HG03064 (cell line): Measurements from ENCODE around the gene IL21R.

ENCODE experiments used
- ATAC-seq: cut with Tn5 transposase; IDR thresholded peaks from one replicate; pipeline ENCODE4 v1.9.1; 2021; ENCODE audit warnings: low read depth; ENCODE audit not compliant: unreplicated experiment

The IL21R gene

DNA sequence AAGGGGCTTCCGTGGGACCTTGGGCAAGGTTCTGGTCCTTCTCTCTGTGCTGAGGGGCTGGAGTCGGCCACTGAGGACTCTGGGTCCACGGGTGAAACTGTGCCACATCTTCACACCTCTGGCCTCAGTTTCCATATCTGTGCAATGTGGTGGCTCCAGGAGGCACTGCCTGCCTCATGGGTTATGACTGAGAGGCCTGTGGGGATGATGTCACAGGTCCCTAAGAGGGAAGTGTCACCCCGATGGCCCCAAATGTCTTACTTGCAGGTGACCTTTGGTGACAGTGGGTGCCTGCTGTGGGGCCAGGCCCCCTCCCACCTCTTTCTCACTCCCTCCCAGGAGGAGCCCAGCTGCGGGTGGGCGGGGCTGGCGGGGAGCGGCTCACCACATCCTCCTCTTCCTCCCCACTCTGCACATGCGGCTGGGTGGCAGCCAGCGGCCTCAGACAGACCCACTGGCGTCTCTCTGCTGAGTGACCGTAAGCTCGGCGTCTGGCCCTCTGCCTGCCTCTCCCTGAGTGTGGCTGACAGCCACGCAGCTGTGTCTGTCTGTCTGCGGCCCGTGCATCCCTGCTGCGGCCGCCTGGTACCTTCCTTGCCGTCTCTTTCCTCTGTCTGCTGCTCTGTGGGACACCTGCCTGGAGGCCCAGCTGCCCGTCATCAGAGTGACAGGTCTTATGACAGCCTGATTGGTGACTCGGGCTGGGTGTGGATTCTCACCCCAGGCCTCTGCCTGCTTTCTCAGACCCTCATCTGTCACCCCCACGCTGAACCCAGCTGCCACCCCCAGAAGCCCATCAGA lies at the start of gene IL21R:
IL21R (plus strand) TSS at position 407 of the 801 bp plus-strand sequence. CDS start 27,898 bp downstream, outside the sequence.
- ATAC-seq: peak; percentile 48

DNA sequence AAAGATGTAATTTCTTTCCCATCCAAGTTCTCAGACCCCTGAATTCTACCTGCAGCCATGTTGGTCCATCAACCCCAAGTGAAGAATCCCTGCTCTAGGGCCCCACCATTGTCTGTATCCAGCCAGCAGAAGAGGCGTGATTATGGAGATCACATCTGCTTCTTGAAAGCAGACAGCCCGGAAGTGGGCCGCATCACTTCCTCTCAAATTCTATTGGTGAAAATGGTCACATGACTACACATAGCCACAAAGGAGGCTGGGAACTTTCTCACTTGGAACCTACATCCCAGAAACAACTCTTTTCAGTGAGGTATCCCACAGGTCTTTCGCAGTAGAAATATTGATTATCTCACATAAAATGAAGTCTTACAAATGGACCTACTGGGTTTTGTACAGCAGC lies 48.1 kb upstream of the IL21R start:
- ATAC-seq: no peak

DNA sequence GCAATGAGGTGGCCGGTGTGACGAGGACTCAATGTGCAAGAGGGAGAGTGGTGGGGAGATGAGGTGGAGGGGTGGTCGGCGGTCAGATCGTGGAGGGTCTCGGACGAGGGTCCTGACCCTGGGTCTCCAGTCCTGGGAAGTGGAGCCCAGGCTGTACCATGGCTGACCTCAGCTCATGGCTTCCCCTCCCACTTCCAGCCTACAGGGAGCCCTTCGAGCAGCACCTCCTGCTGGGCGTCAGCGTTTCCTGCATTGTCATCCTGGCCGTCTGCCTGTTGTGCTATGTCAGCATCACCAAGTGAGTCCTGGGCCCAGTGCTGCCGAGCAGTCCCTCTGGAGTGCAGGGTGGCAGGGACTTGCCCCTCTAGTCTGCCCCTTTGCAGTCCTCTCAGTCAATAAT lies 46.4 kb upstream of the IL21R start:
- ATAC-seq: no peak

- ATAC-seq: no peak
These were observed 45.2 kb upstream of the IL21R start for GRCh38 chr16:27356794-27357193.

- no peak for ATAC-seq
These were observed 42.9 kb upstream of the IL21R start for GRCh38 chr16:27359051-27359450.

DNA sequence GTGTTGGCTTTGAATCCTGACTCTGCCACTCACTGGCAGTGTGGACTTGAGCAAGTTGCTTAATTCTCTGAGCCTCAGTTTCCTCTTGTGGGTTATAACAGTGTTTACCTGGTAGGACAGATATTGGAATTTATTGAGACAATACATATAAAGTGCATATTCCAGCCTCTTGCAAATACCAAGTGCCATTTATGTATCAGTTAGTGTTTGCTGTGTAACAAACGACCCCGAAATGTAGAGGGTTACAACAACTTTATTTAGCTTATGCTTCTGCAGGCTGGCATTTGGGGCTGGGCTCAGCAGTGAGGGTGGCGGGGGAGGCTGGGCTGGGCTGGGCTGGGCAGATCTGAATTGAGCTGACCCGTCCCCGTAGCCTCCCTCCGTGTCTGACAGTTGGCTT lies 42.4 kb upstream of the IL21R start:
- no peak for ATAC-seq

DNA sequence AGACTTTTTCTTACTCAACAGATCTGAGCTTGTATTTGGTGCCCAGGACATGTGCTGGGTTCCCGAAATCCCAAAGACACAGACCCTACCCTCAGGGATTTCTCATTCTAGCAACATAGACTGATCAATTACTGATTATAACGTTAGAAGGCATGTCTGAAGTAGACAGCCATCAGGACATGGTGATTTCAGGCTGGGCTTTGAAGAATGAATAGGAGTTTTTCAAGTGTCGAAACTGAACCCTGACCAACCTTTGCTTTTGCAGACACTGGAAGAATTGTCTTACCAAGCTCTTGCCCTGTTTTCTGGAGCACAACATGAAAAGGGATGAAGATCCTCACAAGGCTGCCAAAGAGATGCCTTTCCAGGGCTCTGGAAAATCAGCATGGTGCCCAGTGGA lies 40.0 kb upstream of the IL21R start:
- ATAC-seq: no peak

DNA sequence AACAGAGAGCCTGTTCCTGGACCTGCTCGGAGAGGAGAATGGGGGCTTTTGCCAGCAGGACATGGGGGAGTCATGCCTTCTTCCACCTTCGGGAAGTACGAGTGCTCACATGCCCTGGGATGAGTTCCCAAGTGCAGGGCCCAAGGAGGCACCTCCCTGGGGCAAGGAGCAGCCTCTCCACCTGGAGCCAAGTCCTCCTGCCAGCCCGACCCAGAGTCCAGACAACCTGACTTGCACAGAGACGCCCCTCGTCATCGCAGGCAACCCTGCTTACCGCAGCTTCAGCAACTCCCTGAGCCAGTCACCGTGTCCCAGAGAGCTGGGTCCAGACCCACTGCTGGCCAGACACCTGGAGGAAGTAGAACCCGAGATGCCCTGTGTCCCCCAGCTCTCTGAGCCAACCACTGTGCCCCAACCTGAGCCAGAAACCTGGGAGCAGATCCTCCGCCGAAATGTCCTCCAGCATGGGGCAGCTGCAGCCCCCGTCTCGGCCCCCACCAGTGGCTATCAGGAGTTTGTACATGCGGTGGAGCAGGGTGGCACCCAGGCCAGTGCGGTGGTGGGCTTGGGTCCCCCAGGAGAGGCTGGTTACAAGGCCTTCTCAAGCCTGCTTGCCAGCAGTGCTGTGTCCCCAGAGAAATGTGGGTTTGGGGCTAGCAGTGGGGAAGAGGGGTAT lies 39.3 kb upstream of the IL21R start:
- no peak for ATAC-seq

DNA sequence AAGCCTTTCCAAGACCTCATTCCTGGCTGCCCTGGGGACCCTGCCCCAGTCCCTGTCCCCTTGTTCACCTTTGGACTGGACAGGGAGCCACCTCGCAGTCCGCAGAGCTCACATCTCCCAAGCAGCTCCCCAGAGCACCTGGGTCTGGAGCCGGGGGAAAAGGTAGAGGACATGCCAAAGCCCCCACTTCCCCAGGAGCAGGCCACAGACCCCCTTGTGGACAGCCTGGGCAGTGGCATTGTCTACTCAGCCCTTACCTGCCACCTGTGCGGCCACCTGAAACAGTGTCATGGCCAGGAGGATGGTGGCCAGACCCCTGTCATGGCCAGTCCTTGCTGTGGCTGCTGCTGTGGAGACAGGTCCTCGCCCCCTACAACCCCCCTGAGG lies 38.7 kb upstream of the IL21R start:
- ATAC-seq: no peak

- no peak for ATAC-seq
These were observed 38.2 kb upstream of the IL21R start for GRCh38 chr16:27363797-27364196.

GRCh38 chr16:27364493-27365141 lies 37.4 kb upstream of the IL21R start:
- ATAC-seq: no peak

- ATAC-seq: no peak
These were observed 36.6 kb upstream of the IL21R start for GRCh38 chr16:27365142-27366089.

DNA sequence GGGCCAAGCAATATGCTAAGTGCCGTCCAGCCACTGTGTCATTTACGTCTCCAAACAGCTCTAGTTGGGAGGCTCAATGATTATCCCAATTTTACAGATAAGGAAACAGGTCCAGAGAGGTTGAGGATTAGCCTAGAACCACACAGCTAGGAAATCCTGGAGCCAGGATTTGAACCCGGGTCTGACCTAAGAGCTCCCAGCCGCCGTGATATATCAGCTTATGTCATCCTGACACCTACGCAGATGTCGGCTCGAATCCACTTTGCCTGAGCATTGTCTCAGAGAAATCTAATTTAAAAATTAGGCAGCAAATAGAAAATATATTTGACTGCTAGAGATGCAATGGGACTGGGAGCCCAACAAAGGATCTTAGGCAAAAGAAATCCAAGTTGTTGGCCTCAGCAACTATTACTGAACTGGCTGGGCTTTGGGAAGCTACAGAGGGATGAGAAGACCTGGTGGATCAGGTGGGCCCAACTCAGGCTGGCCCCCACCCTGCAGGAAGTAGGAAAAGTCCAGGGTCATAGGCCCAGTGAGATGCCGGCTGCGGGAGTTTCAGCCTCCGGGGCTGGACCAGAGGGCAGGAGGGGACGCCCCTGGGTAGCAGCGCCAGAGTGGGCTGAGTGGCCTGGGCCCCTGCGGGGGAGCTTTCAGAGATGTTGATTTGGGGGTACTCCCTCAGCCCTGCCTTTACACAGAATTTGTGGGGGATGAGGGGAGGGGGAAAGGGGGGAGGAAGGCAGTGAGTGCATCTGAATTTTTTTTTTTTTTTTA lies 35.1 kb upstream of the IL21R start:
- ATAC-seq: peak; percentile 15

DNA sequence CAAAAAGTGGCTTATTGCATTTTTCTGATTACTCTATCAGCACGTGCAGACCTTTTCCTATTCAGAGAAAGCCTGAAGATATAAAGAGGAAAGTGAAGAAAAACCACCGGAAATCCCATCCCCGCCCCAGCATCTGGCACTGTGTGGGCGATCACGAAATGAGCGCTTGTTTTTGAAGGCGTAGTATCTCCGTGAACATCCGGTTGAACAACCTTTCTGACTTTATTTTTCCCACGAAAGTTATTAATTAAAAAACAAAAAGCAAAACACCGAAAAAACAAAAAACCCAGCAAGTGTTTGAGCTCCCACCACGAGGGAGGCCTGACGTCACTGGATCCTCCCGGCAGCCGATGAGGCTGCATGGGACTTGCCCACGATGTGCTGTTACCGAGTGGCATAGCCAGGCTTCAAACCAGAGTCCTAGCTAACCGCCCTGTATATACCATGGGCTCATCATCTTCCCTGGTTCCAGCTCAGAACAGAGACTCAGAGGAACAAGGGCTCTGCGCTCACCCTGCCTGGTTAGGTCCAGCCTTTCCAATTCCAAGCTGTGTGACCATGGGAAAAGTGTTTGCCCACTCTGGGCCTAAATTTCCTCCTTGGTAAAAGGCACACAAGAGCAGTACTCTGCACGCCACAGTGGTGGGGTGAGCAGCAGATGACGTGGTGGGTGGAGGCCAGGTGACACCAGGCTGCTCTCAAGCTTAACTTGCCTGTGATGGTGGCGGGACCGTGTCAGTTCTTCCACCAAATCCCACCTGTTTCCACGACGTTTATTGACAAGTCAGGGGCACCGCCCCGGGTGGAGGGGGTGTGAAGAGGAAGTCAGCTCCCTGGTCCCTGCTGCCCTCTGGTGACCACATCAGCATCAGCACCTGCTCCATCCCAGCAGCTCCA lies 34.3 kb upstream of the IL21R start:
- peak; percentile 51 for ATAC-seq

DNA sequence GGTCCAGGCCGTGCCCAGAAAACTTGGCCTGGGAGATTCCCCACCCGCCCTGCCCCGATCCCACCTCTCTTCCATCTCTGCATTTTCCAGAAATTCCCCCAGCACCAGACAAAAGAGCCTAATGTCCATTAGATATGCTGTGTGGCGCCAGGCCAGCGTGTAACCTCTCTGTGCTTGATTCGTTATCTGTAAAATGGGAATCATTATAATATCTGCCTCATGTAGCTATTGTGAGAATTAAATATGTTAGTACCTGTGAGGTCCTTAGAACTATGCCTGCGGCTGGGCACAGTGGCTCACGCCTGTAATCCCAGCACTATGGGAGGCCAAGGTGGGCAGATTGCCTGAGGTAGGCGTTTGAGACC lies 33.6 kb upstream of the IL21R start:
- ATAC-seq: no peak

DNA sequence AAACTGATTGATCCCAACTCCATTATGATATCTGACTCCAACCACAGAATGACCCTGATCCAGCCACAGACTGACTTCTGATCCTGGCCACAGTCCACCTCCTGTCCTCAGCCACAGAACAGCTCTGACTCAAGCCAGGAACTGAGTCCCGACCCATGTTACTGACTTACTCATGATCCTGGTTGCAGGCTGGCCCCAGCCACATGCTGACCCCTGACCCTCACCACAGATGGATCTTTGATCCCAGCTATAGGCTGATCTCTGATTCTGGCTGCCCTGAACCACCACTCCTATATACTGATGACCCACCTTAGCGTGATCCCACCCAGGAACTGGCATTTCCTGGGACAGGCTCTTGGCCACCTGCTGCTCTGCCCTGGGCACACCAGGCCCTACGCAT lies 32.2 kb upstream of the IL21R start:
- ATAC-seq: no peak

- no peak for ATAC-seq
These were observed 31.7 kb upstream of the IL21R start for GRCh38 chr16:27370318-27370717.

GRCh38 chr16:27373312-27373711 lies 28.7 kb upstream of the IL21R start:
- no peak for ATAC-seq
